ENCODE results near the gene USP53.
"Not testable (repeated sequence)": the region's sequence is repeated elsewhere in the genome, so short reads cannot be mapped to it uniquely, and the experiment has no call there.

The USP53 gene

DNA sequence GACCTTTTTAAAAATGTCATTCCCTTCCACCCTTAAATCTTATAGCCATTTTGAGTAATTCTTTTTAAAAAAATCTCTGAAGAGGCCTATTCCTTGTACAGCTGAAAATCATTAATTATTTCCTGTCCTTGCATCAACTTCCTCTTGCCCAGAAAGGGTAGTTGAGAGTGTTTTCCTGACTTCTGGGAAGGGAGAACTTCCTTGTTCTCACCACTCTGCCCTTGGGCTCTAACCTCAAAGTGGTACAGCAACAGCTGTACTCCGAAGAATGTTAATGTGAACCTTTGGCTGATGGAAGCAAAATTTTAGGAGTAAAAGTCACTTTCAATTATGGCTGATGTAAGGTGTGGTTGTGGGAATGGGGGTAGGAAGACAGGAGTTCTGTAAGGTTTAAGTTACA, 124.5 kb downstream of the USP53 start:
- peak; percentile 16 for DNase-seq (ENCODE audit: extremely low read depth, low read depth)
- TF ChIP-seq CTCF (IDR thresholded peaks at IDR 0.05; ENCODE audit: low read depth, low read length), result no peak

DNA sequence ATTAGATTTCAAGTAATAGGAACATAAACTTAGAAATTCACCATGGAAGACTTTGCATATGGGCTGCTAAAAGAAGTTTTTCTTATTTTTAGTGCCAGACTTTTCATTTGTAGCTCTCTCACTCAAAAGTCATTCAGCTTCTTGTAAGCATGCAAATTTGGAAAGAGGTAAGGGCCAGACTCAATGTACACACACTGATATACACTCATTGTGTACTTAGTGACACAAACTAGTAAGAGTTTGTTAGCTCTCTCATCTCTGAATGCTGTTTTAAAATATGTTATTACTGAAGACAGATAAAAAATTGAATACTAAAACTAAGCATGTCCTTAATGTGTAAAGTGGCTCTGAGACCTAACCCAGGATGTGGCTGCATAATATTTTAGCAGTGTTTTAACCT, 127.4 kb downstream of the USP53 start:
- not testable (repeated sequence) for DNase-seq (ENCODE audit: extremely low read depth, low read depth)

GRCh38 chr4:119343293-119343692, 130.8 kb downstream of the USP53 start:
- not testable (repeated sequence) for DNase-seq (ENCODE audit: extremely low read depth, low read depth)

All from AG09319 (cell line).